ENCODE data around the gene KRTAP4-7. TPM values are rescaled to one million over a fixed set of nuclear protein-coding genes. Genes with fewer than 3 reads are reported as not detected.
"Not testable (repeated sequence)": the region's sequence is repeated elsewhere in the genome, so short reads cannot be mapped to it uniquely, and the experiment has no call there.

KRTAP4-7 gene
- total RNA-seq, 1 experiment from 2014 or later = not detected

- WGBS (ENCODE audit: extremely low coverage, insufficient read length, low lambda C conversion rate) = no CpG with 5 or more reads among the region's 4 CpGs
- H3K79me1 ChIP-seq (ENCODE audit: insufficient read depth, low read depth, low read length, poor library complexity, severe bottlenecking); H3K27ac Mint-ChIP-seq; H3K18ac ChIP-seq (ENCODE audit: insufficient read length, low read depth, low read length); H2BK20ac ChIP-seq (ENCODE audit: low read depth, low read length, poor library complexity, severe bottlenecking); H4K20me1 ChIP-seq (ENCODE audit: control insufficient read depth, insufficient read depth, insufficient read length); H4K5ac ChIP-seq (ENCODE audit: insufficient read length, low read depth, low read length); H3T11ph ChIP-seq (ENCODE audit: low read length); H3K9me3 ChIP-seq (ENCODE audit: control insufficient read depth, low read depth, low read length); H3K23ac ChIP-seq (ENCODE audit: insufficient read length, low read depth, low read length); H3K9ac ChIP-seq (ENCODE audit: extremely low read depth, insufficient read length, low read length); H3K14ac ChIP-seq (ENCODE audit: insufficient read depth, low read length); H3K23me2 ChIP-seq (ENCODE audit: insufficient read length, low read depth, low read length, poor library complexity, severe bottlenecking); H3K79me2 ChIP-seq (ENCODE audit: insufficient read depth, low read length); H2BK12ac ChIP-seq (ENCODE audit: insufficient read length, low read depth, low read length); H3K27ac ChIP-seq (ENCODE audit: insufficient read length, low read depth, low read length); H2BK15ac ChIP-seq (ENCODE audit: low read depth, low read length); H3K4ac ChIP-seq (ENCODE audit: low read depth, low read length); H2AFZ ChIP-seq (ENCODE audit: low read length); H2AK5ac ChIP-seq (ENCODE audit: insufficient read length, low read length); H3K56ac ChIP-seq (ENCODE audit: insufficient read length, low read depth, low read length); H2BK5ac ChIP-seq (ENCODE audit: insufficient read length, low read length); H3K4me1 ChIP-seq (ENCODE audit: insufficient read depth, low read length); DNase-seq; H4K91ac ChIP-seq (ENCODE audit: insufficient read length, low read depth, low read length); H3K27me3 ChIP-seq (ENCODE audit: insufficient read depth, low read length); H3K27me3 Mint-ChIP-seq (ENCODE audit: low read depth); H3K4me3 Mint-ChIP-seq; H4K8ac ChIP-seq (replicated peaks; ENCODE audit: insufficient read length, low read depth, low read length); H3K4me2 ChIP-seq (ENCODE audit: insufficient read depth, insufficient read length, low read length); H2BK120ac ChIP-seq (ENCODE audit: low read depth, low read length, poor library complexity, severe bottlenecking): not testable (repeated sequence)
- peaks cover 14 to 21% of the 10 kb centered on the region in 2 experiments; a peak in 4 of 5 replicates for H3K9me3 Mint-ChIP-seq
- peaks cover 0 to 15% (median 12%) of the 10 kb centered on the region in 3 experiments; a peak in 6 of 7 replicates for H3K36me3 Mint-ChIP-seq (ENCODE audit: insufficient read depth in 1 of 3, low read depth in 3 of 3)
- H3K4me1 Mint-ChIP-seq = peaks cover 12 to 14% of the 10 kb centered on the region in 2 experiments
Measured at GRCh38 chr17:41088760-41089352, 4.9 kb downstream of the KRTAP4-7 start.
